GM12875 (cell line): Measurements from ENCODE around the gene PDE6A.

Experiments
- H3K4me3 ChIP-seq: one replicate; pipeline ENCODE4 v1.5.1; 2011; ENCODE audit warnings: low read depth, low read length, control low read depth
- CTCF ChIP-seq: IDR thresholded peaks from 2 replicates; pipeline ENCODE4 v1.5.1; 2011; ENCODE audit warnings: low read depth, mild to moderate bottlenecking, control low read depth, inconsistent platforms, low read length, moderate library complexity, borderline replicate concordance; ENCODE audit not compliant: insufficient read depth

The PDE6A gene

GRCh38 chr5:149903404-149903803, 41.2 kb downstream of the PDE6A start:
- H3K4me3 ChIP-seq: no peak overlapping the region
- TF ChIP-seq CTCF: no peak

- H3K4me3 ChIP-seq: no peak overlapping the region
- TF ChIP-seq CTCF: 0 out of 2 replicates have a peak, but pooled peaks have one; percentile 4
Measured at GRCh38 chr5:149902177-149902576, 42.4 kb downstream of the PDE6A start.

- H3K4me3 ChIP-seq: no peak overlapping the region
- TF ChIP-seq CTCF: no peak
Measured at GRCh38 chr5:149901511-149901910, 43.1 kb downstream of the PDE6A start.

- no peak for TF ChIP-seq CTCF
- no peak overlapping the region for H3K4me3 ChIP-seq
Measured at GRCh38 chr5:149900390-149900789, 44.2 kb downstream of the PDE6A start.

- no peak overlapping the region for H3K4me3 ChIP-seq
- TF ChIP-seq CTCF: no peak
Measured at GRCh38 chr5:149898811-149899210, 45.8 kb downstream of the PDE6A start.

GRCh38 chr5:149895416-149896345, 48.9 kb downstream of the PDE6A start:
- no peak overlapping the region for H3K4me3 ChIP-seq
- TF ChIP-seq CTCF: no peak

- no peak for TF ChIP-seq CTCF
- H3K4me3 ChIP-seq: no peak overlapping the region
Measured at GRCh38 chr5:149894237-149894636, 50.4 kb downstream of the PDE6A start.
